Activated CD8-positive, alpha-beta T cell treated with anti-CD3 and anti-CD28 coated beads for 36 hours (primary cell): ENCODE measurements around the gene CD4. TPM values are rescaled to one million over a fixed set of nuclear protein-coding genes. Genes with fewer than 3 reads are reported as not detected.

ENCODE experiments used
- ATAC-seq: fragments of 200-7000 bp; cut with Tn5 transposase; one replicate; pipeline ENCODE4 v1.10.0; 2021; ENCODE audit warnings: mild to moderate bottlenecking, moderate library complexity
- CTCF ChIA-PET: fragments of 350-600 bp; sonication (Branson Sonifier 250); formaldehyde crosslinking; loops from one replicate; lab custom pipeline; 2021; ENCODE audit warnings: antibody characterized with exemption; lab: Charles Lee
- POLR2A ChIA-PET: fragments of 350-600 bp; sonication (Branson Sonifier 250); formaldehyde crosslinking; loops from one replicate; lab custom pipeline; 2021; ENCODE audit warnings: antibody characterized with exemption; lab: Charles Lee
- DNase-seq: peaks from one replicate; pipeline ENCODE4 v3.0.0-alpha.2; 2020
- H3K27ac Mint-ChIP-seq: one replicate; pipeline ENCODE4 v1.8.0; 2021; ENCODE audit warnings: mild to moderate bottlenecking, mixed read lengths
- H3K27me3 Mint-ChIP-seq: one replicate; pipeline ENCODE4 v1.8.0; 2021; ENCODE audit warnings: mixed read lengths
- H3K36me3 Mint-ChIP-seq: one replicate; pipeline ENCODE4 v1.8.0; 2021; ENCODE audit warnings: low read depth, mixed read lengths
- H3K4me1 Mint-ChIP-seq: one replicate; pipeline ENCODE4 v1.8.0; 2021; ENCODE audit warnings: low read depth, mixed read lengths
- H3K4me3 Mint-ChIP-seq: one replicate; pipeline ENCODE4 v1.8.0; 2021; ENCODE audit warnings: mild to moderate bottlenecking, moderate library complexity, mixed read lengths
- H3K9me3 Mint-ChIP-seq: one replicate; pipeline ENCODE4 v1.8.0; 2021; ENCODE audit warnings: mixed read lengths
- CTCF ChIP-seq: fragments of 200-600 bp; IDR thresholded peaks from one replicate; pipeline ENCODE4 v1.8.0; 2022; ENCODE audit warnings: antibody characterized with exemption, mild to moderate bottlenecking
- intact Hi-C: fragments of 100-400 bp; cut with micrococcal nuclease; formaldehyde crosslinking; loops from one replicate; pipeline ENCODE4 v1.10.0; 2022
- total RNA-seq, 2 experiments: library from RNA; stranded (reverse); gene quantifications; one replicate each; pipeline ENCODE4 v1.2.3, GENCODE V29; 2021

CD4 gene
- total RNA-seq, 2 experiments from 2014 or later = 11.1 to 14.1 TPM

- POLR2A ChIA-PET = interaction anchor here (0.5 to 11.4 kb wide), 3 partner anchors 22 to 158 kb away, joined by 3 to 218 read pairs (median 3); partner anchors contain the start of genes SPSB2 and TPI1
Measured at GRCh38 chr12:6846316-6846869, 57.1 kb downstream of the CD4 start.

GRCh38 chr12:6847676-6848075 lies 58.3 kb downstream of the CD4 start:
- no peak for TF ChIP-seq CTCF
- Mint-ChIP-seq H3K4me1 (peaks cover 14% of the 10 kb centered on the region), H3K4me3 (no peak overlapping the region), H3K27ac (no peak overlapping the region), H3K27me3 (no peaks in the 10 kb centered on the region), H3K9me3 (no peaks in the 10 kb centered on the region), H3K36me3 (peaks cover 26% of the 10 kb centered on the region)
- CTCF ChIA-PET = interaction anchor here (6.7 kb wide), 1 partner anchor 14 kb away, joined by 80 read pairs; no protein-coding TSS in a partner anchor
- ATAC-seq (no peak), DNase-seq (no peak)
- POLR2A ChIA-PET = interaction anchor here (1.0 to 11.4 kb wide), 2 partner anchors 21 to 280 kb away, joined by 3 to 218 read pairs; partner anchors contain the start of genes SPSB2 and TPI1
- intact Hi-C loops = no loop called here

More at GRCh38 chr12:6846316-6846869, 57.1 kb downstream of the CD4 start:
- ATAC-seq (no peak), DNase-seq (no peak)
- Mint-ChIP-seq H3K36me3 (peaks cover 26% of the 10 kb centered on the region), H3K4me1 (peaks cover 14% of the 10 kb centered on the region), H3K27me3 (no peaks in the 10 kb centered on the region), H3K4me3 (no peak overlapping the region), H3K9me3 (no peaks in the 10 kb centered on the region), H3K27ac (no peak overlapping the region)
- intact Hi-C loops = no loop called here
- TF ChIP-seq CTCF = no peak
- CTCF ChIA-PET = interaction anchor here (1.2 kb wide), 1 partner anchor 22 kb away, joined by 3 read pairs; no protein-coding TSS in a partner anchor

GRCh38 chr12:6849427-6849826 lies 60.1 kb downstream of the CD4 start:
- intact Hi-C loops = no loop called here
- CTCF ChIA-PET = interaction anchor here (1.3 to 6.7 kb wide), 5 partner anchors 10 to 23 kb away, joined by 3 to 80 read pairs (median 8); partner anchors contain the start of genes GNB3, SPSB2 and TPI1
- DNase-seq (no peak), ATAC-seq (no peak)
- Mint-ChIP-seq H3K36me3 (peaks cover 33% of the 10 kb centered on the region), H3K4me3 (peak overlapping the region; percentile 86), H3K4me1 (peaks cover 24% of the 10 kb centered on the region), H3K27ac (no peak overlapping the region), H3K9me3 (no peaks in the 10 kb centered on the region), H3K27me3 (no peaks in the 10 kb centered on the region)
- POLR2A ChIA-PET = interaction anchor here (1.3 to 11.4 kb wide), 3 partner anchors 13 to 78 kb away, joined by 3 to 218 read pairs (median 5); partner anchors contain the start of genes SPSB2 and TPI1
- TF ChIP-seq CTCF = no peak

- DNase-seq (no peak), ATAC-seq (no peak)
- Mint-ChIP-seq H3K27ac (peak overlapping the region; percentile 51), H3K27me3 (no peaks in the 10 kb centered on the region), H3K9me3 (no peaks in the 10 kb centered on the region), H3K4me3 (peak overlapping the region; percentile 86), H3K4me1 (peaks cover 29% of the 10 kb centered on the region), H3K36me3 (peaks cover 34% of the 10 kb centered on the region)
- intact Hi-C loops = no loop called here
- no peak for TF ChIP-seq CTCF
- CTCF ChIA-PET = interaction anchor here (2.5 to 7.2 kb wide), 6 partner anchors 11 to 126 kb away, joined by 7 to 124 read pairs (median 28); partner anchors contain the start of genes COPS7A, GNB3, MLF2 and SPSB2
- POLR2A ChIA-PET = interaction anchor here (0.6 to 11.4 kb wide), 4 partner anchors 13 to 227 kb away, joined by 3 to 218 read pairs (median 12); partner anchors contain the start of genes C12orf57, RNU7-1, SPSB2 and TPI1
Measured at GRCh38 chr12:6849976-6850560, 60.7 kb downstream of the CD4 start.
